Endothelial cell of umbilical vein (primary cell): ENCODE measurements around the gene MEOX1. TPM values are rescaled to one million over a fixed set of nuclear protein-coding genes. Genes with fewer than 3 reads are reported as not detected.

Experiments
- BruUV-seq: library from RNA; stranded (reverse); fragments of 400-500 nt; replicated peaks from 2 replicates; lab custom pipeline; 2021; lab: Mats Ljungman, UMichigan
- CTCF ChIA-PET: fragments of 300-600, 350-600 bp; sonication (Branson Sonifier 250); formaldehyde crosslinking; loops from one replicate; lab custom pipeline; 2021; ENCODE audit warnings: antibody characterized with exemption, inconsistent platforms; lab: Charles Lee
- POLR2A ChIA-PET: fragments of 300-600, 350-600 bp; sonication (Branson Sonifier 250); formaldehyde crosslinking; loops from one replicate; lab custom pipeline; 2021; ENCODE audit warnings: antibody characterized with exemption, inconsistent platforms; lab: Charles Lee
- DNase-seq: peaks from one replicate; pipeline ENCODE4 v3.0.0-alpha.2; 2011; ENCODE audit warnings: low read depth, low spot score
- FAIRE-seq: peaks from 2 replicates; lab custom pipeline; 2011; peaks lifted over from hg19 to GRCh38; lab: Jason Lieb, UNC
- H2AFZ ChIP-seq: 2 replicates; pipeline ENCODE4 v1.6.0; 2012; ENCODE audit warnings: low read depth, low read length, control low read depth, inconsistent platforms
- H3K27ac ChIP-seq: 2 replicates; pipeline ENCODE4 v1.5.1; 2011; ENCODE audit warnings: low read depth, mild to moderate bottlenecking, control low read depth, low read length, moderate library complexity; ENCODE audit not compliant: insufficient read depth
- H3K27me3 ChIP-seq, 2 experiments: 2 replicates each; pipeline versions ENCODE4 v1.6.0 to v1.6.1; 2011; ENCODE audit warnings: low read length in 2 of 2, mixed read lengths in 1 of 2; ENCODE audit not compliant: control insufficient read depth in 2 of 2, insufficient read depth in 2 of 2
- H3K36me3 ChIP-seq, 2 experiments: 2 replicates in 1 of 2; 3 replicates in 1 of 2; pipeline ENCODE4 v1.5.1; 2011; ENCODE audit warnings: low read length in 2 of 2, mild to moderate bottlenecking in 1 of 2, moderate library complexity in 1 of 2; ENCODE audit not compliant: control insufficient read depth in 2 of 2, insufficient read depth in 2 of 2; ENCODE audit errors: extremely low read depth in 1 of 2
- H3K4me1 ChIP-seq: 3 replicates; pipeline ENCODE4 v1.5.1; 2011; ENCODE audit warnings: mild to moderate bottlenecking, low read length; ENCODE audit not compliant: control insufficient read depth, insufficient read depth; ENCODE audit errors: extremely low read depth
- H3K4me2 ChIP-seq: 2 replicates; pipeline ENCODE4 v1.6.1; 2011; ENCODE audit warnings: low read length, control low read depth, mixed read lengths; ENCODE audit not compliant: insufficient read depth
- H3K4me3 ChIP-seq, 3 experiments: fragments of 200-600 bp in 1 of 3; sonication (generic), shearing (Covaris generic) in 1 of 3; replicated peaks in 1 of 3; 2 replicates each; pipeline ENCODE4 v1.5.1; 2011 to 2016; ENCODE audit warnings: control low read depth in 3 of 3, low read length in 3 of 3, mild to moderate bottlenecking in 2 of 3, inconsistent platforms in 1 of 3, low read depth in 1 of 3, moderate library complexity in 1 of 3; ENCODE audit not compliant: insufficient read depth in 1 of 3
- H3K79me2 ChIP-seq: 2 replicates; pipeline ENCODE4 v1.6.0; 2012; ENCODE audit warnings: low read length, inconsistent platforms; ENCODE audit not compliant: control insufficient read depth, insufficient read depth
- H3K9ac ChIP-seq: replicated peaks from 2 replicates; pipeline ENCODE3; 2011; ENCODE audit warnings: low read length, control low read depth; ENCODE audit not compliant: insufficient read depth; ENCODE audit errors: extremely low read depth
- H3K9me1 ChIP-seq: replicated peaks from 3 replicates; pipeline ENCODE4 v1.6.0; 2011; ENCODE audit warnings: mild to moderate bottlenecking, low read length; ENCODE audit not compliant: control insufficient read depth, insufficient read depth; ENCODE audit errors: extremely low read depth
- H3K9me3 ChIP-seq: replicated peaks from 2 replicates; pipeline ENCODE4 v1.5.1; 2012; ENCODE audit warnings: low read length, inconsistent platforms; ENCODE audit not compliant: control insufficient read depth, insufficient read depth
- H4K20me1 ChIP-seq: replicated peaks from 2 replicates; pipeline ENCODE3; 2011; ENCODE audit warnings: mild to moderate bottlenecking, low read length; ENCODE audit not compliant: control insufficient read depth, insufficient read depth; ENCODE audit errors: extremely low read depth
- CTCF ChIP-seq, 2 donors: IDR thresholded peaks; 1 replicate in 1 of 2; 2 replicates in 1 of 2; pipeline ENCODE4 v1.5.1; 2011; ENCODE audit warnings: low read length in 2 of 2, mild to moderate bottlenecking in 2 of 2, moderate library complexity in 2 of 2, control low read depth in 1 of 2, inconsistent platforms in 1 of 2, low read depth in 1 of 2; ENCODE audit not compliant: insufficient read depth in 1 of 2; ENCODE audit errors: extremely low read depth in 1 of 2
- EZH2 ChIP-seq: IDR thresholded peaks from 2 replicates; pipeline ENCODE4 v1.6.1; 2012; ENCODE audit warnings: borderline replicate concordance, low read depth, mild to moderate bottlenecking, moderate library complexity, low read length, inconsistent platforms; ENCODE audit not compliant: severe bottlenecking
- FOS ChIP-seq: IDR thresholded peaks from 2 replicates; pipeline ENCODE4 v1.6.1; 2011; ENCODE audit warnings: mild to moderate bottlenecking, low read length, moderate library complexity, borderline replicate concordance; ENCODE audit not compliant: insufficient read depth
- GATA2 ChIP-seq: IDR thresholded peaks from 2 replicates; pipeline ENCODE4 v1.7.0; 2011; ENCODE audit warnings: low read depth, mild to moderate bottlenecking, moderate library complexity, mixed read lengths, low read length; ENCODE audit not compliant: insufficient read length, insufficient read depth
- JUN ChIP-seq: IDR thresholded peaks from 2 replicates; pipeline ENCODE4 v1.6.1; 2011; ENCODE audit warnings: borderline replicate concordance, low read depth; ENCODE audit not compliant: insufficient read length, insufficient read depth
- MAX ChIP-seq: IDR thresholded peaks from 2 replicates; pipeline ENCODE4 v1.6.1; 2011; ENCODE audit not compliant: insufficient read depth, insufficient read length
- MYC ChIP-seq: IDR thresholded peaks from one replicate; pipeline ENCODE4 v1.6.1; 2011; ENCODE audit warnings: mild to moderate bottlenecking, low read depth, low read length
- POLR2A ChIP-seq: IDR thresholded peaks from 2 replicates; pipeline ENCODE4 v1.6.1; 2012; ENCODE audit warnings: low read depth, mild to moderate bottlenecking, control low read depth, low read length
- POLR2AphosphoS5 ChIP-seq: IDR thresholded peaks from 2 replicates; pipeline ENCODE4 v1.6.1; 2012; ENCODE audit warnings: low read depth, mild to moderate bottlenecking, control low read depth, low read length, moderate library complexity; ENCODE audit not compliant: insufficient read depth
- dilution Hi-C: fragments of 300-500 bp; cut with MboI; formaldehyde crosslinking; loops from one replicate; pipeline ENCODE4 v1.15.0; 2019; ENCODE audit warnings: low sequenced_read_pairs; ENCODE audit not compliant: extremely low pct_ligation_motif_present
- intact Hi-C: fragments of 100-400 bp; cut with micrococcal nuclease; formaldehyde crosslinking; loops from one replicate; pipeline ENCODE4 v1.10.0; 2022
- polyA plus RNA-seq, 4 experiments: library from polyadenylated mRNA; depleted of rRNA in 3 of 4; stranded (reverse) in 3 of 4; unstranded in 1 of 4; fragments of >200 nt; gene quantifications; 2 replicates each; pipeline versions ENCODE4 v1.2.1 to v1.2.3, GENCODE V29; 2011 to 2012; ENCODE audit warnings: missing spikeins in 1 of 4
- total RNA-seq: library from RNA; stranded (reverse); gene quantifications from 2 replicates; pipeline ENCODE4 v1.2.3, GENCODE V29; 2021

MEOX1 gene
- total and polyA plus RNA-seq, 2 donors (not counting 3 experiments of a cell fraction or from before 2014, with no cell fraction given): 0.06 TPM; not detected in 1

- H4K20me1 ChIP-seq: no peaks in the 10 kb centered on the region
- H3K9me1 ChIP-seq: no peaks in the 10 kb centered on the region
- POLR2A ChIA-PET: no interaction called here
- no TSS peak for BruUV-seq
- dilution Hi-C loops (no loop called here), intact Hi-C loops (no loop called here)
- H3K4me3 ChIP-seq: no peak overlapping the region
- TF ChIP-seq POLR2AphosphoS5 (no peak), GATA2 (no peak), POLR2A (no peak), MAX (no peak), CTCF (IDR thresholded peaks at IDR 0.05; ENCODE audit: extremely low read depth in 1 of 2, insufficient read depth in 1 of 2, low read depth in 1 of 2, low read length in 2 of 2) (no peak), JUN (no peak), EZH2 (no peak), FOS (no peak), MYC (no peak)
- no peaks in the 10 kb centered on the region for H3K9me3 ChIP-seq
- H3K79me2 ChIP-seq: no peaks in the 10 kb centered on the region
- H3K4me1 ChIP-seq: no peaks in the 10 kb centered on the region
- H3K36me3 ChIP-seq: no peaks in the 10 kb centered on the region
- H3K27me3 ChIP-seq: no peaks in the 10 kb centered on the region
- no peak for DNase-seq
- H3K9ac ChIP-seq: no peak overlapping the region
- CTCF ChIA-PET: interaction anchor here (0.9 to 1.5 kb wide), 2 partner anchors 114 to 120 kb away, joined by 3 read pairs; no protein-coding TSS in a partner anchor
- no peak overlapping the region for H2AFZ ChIP-seq
- H3K27ac ChIP-seq: no peak overlapping the region
- FAIRE-seq: no peak
- no peak overlapping the region for H3K4me2 ChIP-seq
Measured at GRCh38 chr17:43676471-43676870, 14.7 kb upstream of the MEOX1 start.
